Glutamatergic neuron (in vitro differentiated cells): ENCODE measurements around the gene NPIPB2. TPM values are rescaled to one million over a fixed set of nuclear protein-coding genes. Genes with fewer than 3 reads are reported as not detected.
"Not testable (repeated sequence)": the region's sequence is repeated elsewhere in the genome, so short reads cannot be mapped to it uniquely, and the experiment has no call there.

Experiments used
- DNase-seq: peaks from one replicate; pipeline ENCODE4 v3.0.0; 2022
- H3K27ac Mint-ChIP-seq: one replicate; pipeline ENCODE4 v1.8.0; 2020; ENCODE audit warnings: mild to moderate bottlenecking, mixed read lengths, inconsistent platforms; ENCODE audit not compliant: unreplicated experiment
- H3K27me3 Mint-ChIP-seq: one replicate; pipeline ENCODE4 v1.8.0; 2020; ENCODE audit warnings: mild to moderate bottlenecking, moderate library complexity, mixed read lengths, inconsistent platforms; ENCODE audit not compliant: unreplicated experiment
- H3K36me3 Mint-ChIP-seq: one replicate; pipeline ENCODE4 v1.8.0; 2020; ENCODE audit warnings: mild to moderate bottlenecking, mixed read lengths, inconsistent platforms; ENCODE audit not compliant: unreplicated experiment
- H3K4me1 Mint-ChIP-seq: one replicate; pipeline ENCODE4 v1.8.0; 2020; ENCODE audit warnings: mild to moderate bottlenecking, low read depth, mixed read lengths, inconsistent platforms; ENCODE audit not compliant: unreplicated experiment
- H3K4me3 Mint-ChIP-seq: one replicate; pipeline ENCODE4 v1.8.0; 2020; ENCODE audit warnings: mild to moderate bottlenecking, mixed read lengths, inconsistent platforms; ENCODE audit not compliant: unreplicated experiment
- H3K9me3 Mint-ChIP-seq: one replicate; pipeline ENCODE4 v1.8.0; 2020; ENCODE audit warnings: mild to moderate bottlenecking, moderate library complexity, mixed read lengths, inconsistent platforms; ENCODE audit not compliant: unreplicated experiment
- CTCF ChIP-seq: fragments of 200-600 bp; sonication (generic); IDR thresholded peaks from one replicate; pipeline ENCODE4 v1.5.0; 2021; ENCODE audit not compliant: partially characterized antibody, unreplicated experiment
- total RNA-seq: library from RNA; stranded (reverse); fragmentation: NEBNext Ultra II Directional; extraction: Animal tissue kit (Norgen Biotek cat#: 25700); gene quantifications from one replicate; pipeline ENCODE4 v1.2.1, GENCODE V29; 2021; ENCODE audit not compliant: unreplicated experiment

NPIPB2 gene
- total RNA-seq, 1 donor from 2014 or later = 14.4 TPM

GRCh38 chr16:11949527-11949926 is 7.7 kb upstream of the NPIPB2 start:
- Mint-ChIP-seq H3K4me1 (no peaks in the 10 kb centered on the region), H3K4me3 (no peak overlapping the region), H3K9me3 (no peaks in the 10 kb centered on the region), H3K27me3 (no peaks in the 10 kb centered on the region), H3K36me3 (no peaks in the 10 kb centered on the region), H3K27ac (no peak overlapping the region)
- TF ChIP-seq CTCF = no peak
- DNase-seq = no peak

- Mint-ChIP-seq H3K27me3 (no peaks in the 10 kb centered on the region), H3K27ac (no peak overlapping the region), H3K4me3 (no peak overlapping the region), H3K9me3 (no peaks in the 10 kb centered on the region), H3K4me1 (no peaks in the 10 kb centered on the region), H3K36me3 (no peaks in the 10 kb centered on the region)
- DNase-seq = no peak
- TF ChIP-seq CTCF = no peak
These were observed 7.0 kb upstream of the NPIPB2 start for GRCh38 chr16:11948819-11949218.

- Mint-ChIP-seq H3K4me1 (no peaks in the 10 kb centered on the region), H3K27ac (no peak overlapping the region), H3K36me3 (no peaks in the 10 kb centered on the region), H3K9me3 (no peaks in the 10 kb centered on the region), H3K4me3 (no peak overlapping the region), H3K27me3 (no peaks in the 10 kb centered on the region)
- no peak for DNase-seq
- TF ChIP-seq CTCF = no peak
These were observed 4.6 kb upstream of the NPIPB2 start for GRCh38 chr16:11946433-11946832.

GRCh38 chr16:11927350-11927749 is 14.5 kb downstream of the NPIPB2 start:
- H3K36me3 Mint-ChIP-seq, H3K27ac Mint-ChIP-seq, H3K4me1 Mint-ChIP-seq, H3K9me3 Mint-ChIP-seq, H3K4me3 Mint-ChIP-seq, DNase-seq, H3K27me3 Mint-ChIP-seq: not testable (repeated sequence)

- H3K9me3 Mint-ChIP-seq, DNase-seq, H3K4me1 Mint-ChIP-seq, H3K27ac Mint-ChIP-seq, H3K4me3 Mint-ChIP-seq, H3K27me3 Mint-ChIP-seq, H3K36me3 Mint-ChIP-seq: not testable (repeated sequence)
These were observed 17.8 kb downstream of the NPIPB2 start for GRCh38 chr16:11924046-11924445.

GRCh38 chr16:11916524-11917285 is 25.1 kb downstream of the NPIPB2 start:
- H3K27ac Mint-ChIP-seq = peak overlapping the region; percentile 99
- peaks cover 6% of the 10 kb centered on the region for H3K27me3 Mint-ChIP-seq
- H3K36me3 Mint-ChIP-seq = no peaks in the 10 kb centered on the region
- TF ChIP-seq CTCF = no peak
- peak overlapping the region; percentile 93 for H3K4me3 Mint-ChIP-seq
- H3K4me1 Mint-ChIP-seq = peaks cover 25% of the 10 kb centered on the region
- peaks cover 12% of the 10 kb centered on the region for H3K9me3 Mint-ChIP-seq
- no peak for DNase-seq
